Measurements from ENCODE around the gene PDGFD.

PDGFD gene

DNA sequence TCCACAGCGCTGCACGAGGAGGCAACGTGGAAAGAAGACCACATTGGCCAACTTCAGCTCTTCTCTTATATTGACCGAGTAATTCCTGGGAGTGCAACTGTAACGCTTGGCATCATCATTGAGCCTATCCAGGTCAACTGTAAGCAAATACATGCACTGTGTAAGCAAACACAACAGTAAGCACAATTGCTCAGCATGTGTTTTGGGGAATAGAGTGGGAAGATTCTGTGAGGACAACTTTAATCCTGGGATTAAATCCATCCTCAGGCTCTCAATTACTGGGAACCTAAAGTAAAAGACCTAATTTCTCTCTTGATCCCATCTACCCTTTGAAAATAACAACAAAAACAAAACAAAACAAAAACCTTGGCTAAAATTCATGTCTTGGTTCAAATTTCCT lies 237.0 kb downstream of the PDGFD start:
- no peak overlapping the region for H3K4me3 ChIP-seq (ENCODE audit: low read length)
- no peaks in the 10 kb centered on the region for H3K27me3 ChIP-seq (ENCODE audit: control insufficient read depth, insufficient read depth, low read length)
- no peak overlapping the region for H3K27ac ChIP-seq (ENCODE audit: low read length)
- no CpG with 5 or more reads among the region's 5 CpGs for WGBS (ENCODE audit: insufficient coverage, insufficient read length)
- H3K4me1 ChIP-seq (ENCODE audit: control insufficient read depth, insufficient read depth, low read length), result no peaks in the 10 kb centered on the region
- DNase-seq (ENCODE audit: low read depth, low spot score), result no peak
- H3K9me3 ChIP-seq (ENCODE audit: control insufficient read depth, insufficient read depth, low read length), result no peaks in the 10 kb centered on the region
- H3K36me3 ChIP-seq (ENCODE audit: control insufficient read depth, insufficient read depth, low read length), result no peaks in the 10 kb centered on the region

DNA sequence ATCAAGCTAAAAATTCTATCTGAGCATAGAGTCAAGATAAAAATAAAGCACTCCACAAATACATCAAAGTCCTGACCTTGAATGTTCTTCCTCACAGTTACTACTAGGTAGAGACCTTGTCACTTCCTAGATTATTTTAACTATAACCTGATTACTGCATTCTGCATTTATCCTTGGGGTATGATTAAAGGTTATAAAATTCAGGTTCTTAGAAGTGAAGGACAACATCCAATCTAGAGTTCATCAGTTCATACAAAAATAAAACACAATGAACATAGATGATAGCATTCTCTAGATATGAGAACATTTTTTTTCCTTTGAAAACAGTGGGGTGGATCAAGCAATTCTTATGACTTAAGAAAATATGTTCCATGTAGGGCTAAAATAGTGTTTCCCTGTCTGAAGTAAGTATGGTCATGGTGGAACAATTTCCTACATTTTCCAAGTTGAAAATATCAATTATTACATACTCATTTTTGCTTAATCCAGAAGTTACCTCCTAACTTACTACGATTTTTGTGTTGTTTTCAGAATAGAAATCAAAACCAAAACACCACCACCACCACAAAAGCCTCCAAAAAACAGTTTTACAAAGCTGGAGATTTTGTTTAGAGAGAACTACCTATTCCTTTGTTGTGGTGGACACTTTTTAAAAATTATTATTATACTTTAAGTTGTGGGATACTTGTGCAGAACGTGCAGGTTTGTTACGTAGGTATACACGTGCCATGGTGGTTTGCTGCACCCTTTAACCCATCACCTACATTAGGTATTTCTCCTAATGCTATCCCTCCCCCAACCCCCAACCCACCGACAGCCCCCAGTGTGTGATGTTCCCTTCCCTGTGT lies 239.6 kb downstream of the PDGFD start:
- H3K27ac ChIP-seq (ENCODE audit: low read length), result no peak overlapping the region
- DNase-seq (ENCODE audit: low read depth, low spot score), result no peak
- H3K9me3 ChIP-seq (ENCODE audit: control insufficient read depth, insufficient read depth, low read length), result no peaks in the 10 kb centered on the region
- WGBS (ENCODE audit: insufficient coverage, insufficient read length), result no CpG with 5 or more reads among the region's 5 CpGs
- H3K27me3 ChIP-seq (ENCODE audit: control insufficient read depth, insufficient read depth, low read length), result no peaks in the 10 kb centered on the region
- no peaks in the 10 kb centered on the region for H3K4me1 ChIP-seq (ENCODE audit: control insufficient read depth, insufficient read depth, low read length)
- H3K4me3 ChIP-seq (ENCODE audit: low read length), result no peak overlapping the region
- H3K36me3 ChIP-seq (ENCODE audit: control insufficient read depth, insufficient read depth, low read length), result no peaks in the 10 kb centered on the region

DNA sequence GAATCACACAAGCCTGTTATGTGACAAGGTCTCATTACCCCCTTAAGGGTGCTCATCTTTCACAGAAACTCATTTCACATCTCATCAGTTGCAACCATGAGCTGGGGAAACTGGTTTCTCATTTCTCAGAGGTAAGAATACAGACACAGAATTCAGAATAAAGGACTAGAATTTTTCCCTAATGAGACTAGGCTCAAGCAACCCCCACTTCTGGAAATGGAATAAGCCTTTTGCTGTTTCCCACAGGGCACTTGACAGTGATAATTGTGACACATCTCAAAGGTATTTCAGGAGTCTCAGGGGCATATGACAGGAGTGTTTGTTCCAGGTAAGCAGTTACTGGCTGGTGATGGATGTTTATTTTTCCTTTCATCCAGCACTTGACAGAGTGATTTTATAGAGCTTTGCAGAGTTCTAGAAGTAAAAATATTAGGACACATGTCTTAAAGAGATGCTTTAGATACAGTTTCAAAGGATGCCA lies 240.5 kb downstream of the PDGFD start:
- H3K36me3 ChIP-seq (ENCODE audit: control insufficient read depth, insufficient read depth, low read length), result no peaks in the 10 kb centered on the region
- no peaks in the 10 kb centered on the region for H3K27me3 ChIP-seq (ENCODE audit: control insufficient read depth, insufficient read depth, low read length)
- H3K4me1 ChIP-seq (ENCODE audit: control insufficient read depth, insufficient read depth, low read length), result no peaks in the 10 kb centered on the region
- no peak overlapping the region for H3K4me3 ChIP-seq (ENCODE audit: low read length)
- H3K9me3 ChIP-seq (ENCODE audit: control insufficient read depth, insufficient read depth, low read length), result no peaks in the 10 kb centered on the region
- DNase-seq (ENCODE audit: low read depth, low spot score), result no peak
- no peak overlapping the region for H3K27ac ChIP-seq (ENCODE audit: low read length)

DNA sequence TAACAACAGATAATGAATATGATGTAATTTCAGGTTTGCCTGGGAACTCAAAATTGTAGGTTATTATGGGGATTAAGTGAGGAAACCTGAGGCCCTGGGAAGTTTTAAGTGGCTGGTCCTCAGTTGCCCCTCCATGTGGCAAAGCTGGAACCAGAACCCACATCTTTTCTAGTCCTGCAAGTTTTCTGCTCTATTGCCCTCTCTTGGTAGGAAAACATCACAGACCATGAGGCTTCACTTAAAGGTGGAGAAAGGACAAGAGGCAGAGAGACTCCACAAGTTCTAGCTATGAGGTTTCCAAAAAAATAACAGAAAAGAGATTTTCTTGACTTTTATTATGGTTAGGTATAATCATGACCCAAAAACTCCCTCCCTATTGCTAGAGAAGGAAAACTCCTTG lies 243.0 kb downstream of the PDGFD start:
- H3K36me3 ChIP-seq (ENCODE audit: control insufficient read depth, insufficient read depth, low read length), result no peaks in the 10 kb centered on the region
- no peak overlapping the region for H3K4me3 ChIP-seq (ENCODE audit: low read length)
- no peaks in the 10 kb centered on the region for H3K4me1 ChIP-seq (ENCODE audit: control insufficient read depth, insufficient read depth, low read length)
- H3K9me3 ChIP-seq (ENCODE audit: control insufficient read depth, insufficient read depth, low read length), result no peaks in the 10 kb centered on the region
- no peak for DNase-seq (ENCODE audit: low read depth, low spot score)
- H3K27me3 ChIP-seq (ENCODE audit: control insufficient read depth, insufficient read depth, low read length), result no peaks in the 10 kb centered on the region
- H3K27ac ChIP-seq (ENCODE audit: low read length), result no peak overlapping the region

DNA sequence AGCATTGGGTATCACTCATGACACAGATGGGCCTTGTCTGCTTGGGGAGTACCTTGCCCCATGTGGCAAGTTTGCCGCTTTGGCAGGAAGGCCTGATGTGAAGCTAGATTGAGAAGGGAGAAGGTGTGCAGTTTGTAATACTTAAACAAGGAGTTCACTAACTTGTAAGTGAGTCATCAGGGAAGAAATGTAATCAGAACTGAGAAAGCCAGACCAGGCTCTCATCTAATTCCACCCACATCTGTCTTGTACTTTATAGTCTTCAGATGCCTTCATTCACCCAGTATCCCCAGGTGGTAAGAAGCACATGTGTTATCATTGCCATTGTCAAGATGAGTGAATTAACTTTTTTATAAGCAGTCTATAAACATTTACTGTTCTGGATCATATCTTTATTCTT lies 243.5 kb downstream of the PDGFD start:
- WGBS (ENCODE audit: insufficient coverage, insufficient read length), result no CpG with 5 or more reads among the region's 1 CpG

DNA sequence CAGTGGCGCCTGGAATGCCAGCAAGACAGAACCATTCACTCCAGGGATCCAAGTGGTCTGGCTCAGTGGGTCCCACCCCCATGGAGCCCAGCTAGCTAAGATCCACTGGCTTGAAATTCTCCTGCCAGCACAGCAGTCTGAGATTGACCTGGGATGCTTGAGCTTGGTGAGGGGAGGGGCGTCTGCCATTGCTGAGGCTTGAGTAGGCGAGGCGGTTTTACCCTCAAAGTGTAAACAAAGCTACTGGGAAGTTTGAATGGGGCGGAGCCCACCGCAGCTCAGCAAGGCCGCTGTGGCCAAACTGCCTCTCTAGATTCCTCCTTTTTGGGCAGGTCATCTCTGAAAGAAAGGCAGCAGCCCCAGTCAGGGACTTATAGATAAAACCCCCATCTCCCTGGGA lies 253.2 kb downstream of the PDGFD start:
- Histone ChIP-seq H3K36me3 (ENCODE audit: control insufficient read depth, insufficient read depth, low read length) (no peaks in the 10 kb centered on the region), H3K27me3 (ENCODE audit: control insufficient read depth, insufficient read depth, low read length) (no peaks in the 10 kb centered on the region), H3K4me3 (ENCODE audit: low read length) (no peak overlapping the region), H3K27ac (ENCODE audit: low read length) (no peak overlapping the region), H3K9me3 (ENCODE audit: control insufficient read depth, insufficient read depth, low read length) (no peaks in the 10 kb centered on the region), H3K4me1 (ENCODE audit: control insufficient read depth, insufficient read depth, low read length) (no peaks in the 10 kb centered on the region)
- DNase-seq (ENCODE audit: low read depth, low spot score), result no peak
- WGBS (ENCODE audit: insufficient coverage, insufficient read length), result no CpG with 5 or more reads among the region's 7 CpGs

More for the DNA sequence above, 243.5 kb downstream of the PDGFD start:
- no peaks in the 10 kb centered on the region for H3K36me3 ChIP-seq (ENCODE audit: control insufficient read depth, insufficient read depth, low read length)
- no peak overlapping the region for H3K27ac ChIP-seq (ENCODE audit: low read length)
- no peak for DNase-seq (ENCODE audit: low read depth, low spot score)
- H3K27me3 ChIP-seq (ENCODE audit: control insufficient read depth, insufficient read depth, low read length), result no peaks in the 10 kb centered on the region
- H3K9me3 ChIP-seq (ENCODE audit: control insufficient read depth, insufficient read depth, low read length), result no peaks in the 10 kb centered on the region
- no peaks in the 10 kb centered on the region for H3K4me1 ChIP-seq (ENCODE audit: control insufficient read depth, insufficient read depth, low read length)
- H3K4me3 ChIP-seq (ENCODE audit: low read length), result no peak overlapping the region

DNA sequence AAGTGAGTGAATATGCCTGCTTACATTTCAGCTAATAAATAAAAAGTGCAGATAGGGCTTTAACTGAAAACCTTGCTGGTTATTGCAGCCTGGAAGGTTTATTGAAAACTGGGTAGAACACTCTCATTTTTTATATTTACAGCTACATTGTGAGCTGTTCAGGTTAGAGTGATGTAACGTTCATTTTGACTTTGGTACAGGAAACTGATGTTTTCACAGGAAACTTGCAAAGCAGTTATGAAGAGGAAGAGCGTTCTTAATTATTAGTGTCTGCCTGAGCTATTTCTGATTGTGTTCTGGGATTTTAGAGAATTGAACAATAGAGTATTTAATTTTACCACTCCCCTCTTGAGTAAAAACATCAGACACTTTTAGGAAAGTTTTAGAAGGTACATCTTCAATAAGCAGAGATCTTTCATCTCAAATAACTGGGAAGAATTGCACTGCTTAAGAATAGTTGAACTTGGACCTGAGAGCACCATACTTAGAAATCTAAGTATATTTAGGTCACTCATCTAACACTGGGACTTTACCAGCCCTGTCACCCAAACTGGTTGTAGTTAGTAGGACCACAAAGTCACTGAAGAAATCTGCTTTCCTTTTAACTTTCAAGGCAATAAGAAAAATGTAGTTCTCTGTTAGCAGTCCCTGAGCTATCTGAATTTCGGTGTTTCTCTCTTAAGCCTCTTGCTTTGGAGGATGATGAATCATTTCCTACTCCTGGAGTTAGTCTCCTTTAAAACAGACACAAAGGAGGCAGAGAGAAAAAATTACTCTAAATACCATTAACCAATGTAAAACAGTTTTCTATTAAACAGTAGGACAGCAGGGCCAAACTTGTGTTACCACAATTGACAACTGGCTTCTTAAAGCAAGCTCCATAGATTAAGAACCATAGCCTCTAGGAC lies 256.1 kb downstream of the PDGFD start:
- no peaks in the 10 kb centered on the region for H3K36me3 ChIP-seq (ENCODE audit: control insufficient read depth, insufficient read depth, low read length)
- H3K4me3 ChIP-seq (ENCODE audit: low read length), result no peak overlapping the region
- DNase-seq (ENCODE audit: low read depth, low spot score), result no peak
- no peaks in the 10 kb centered on the region for H3K27me3 ChIP-seq (ENCODE audit: control insufficient read depth, insufficient read depth, low read length)
- no peaks in the 10 kb centered on the region for H3K9me3 ChIP-seq (ENCODE audit: control insufficient read depth, insufficient read depth, low read length)
- no CpG with 5 or more reads among the region's 3 CpGs for WGBS (ENCODE audit: insufficient coverage, insufficient read length)
- no peaks in the 10 kb centered on the region for H3K4me1 ChIP-seq (ENCODE audit: control insufficient read depth, insufficient read depth, low read length)
- no peak overlapping the region for H3K27ac ChIP-seq (ENCODE audit: low read length)

DNA sequence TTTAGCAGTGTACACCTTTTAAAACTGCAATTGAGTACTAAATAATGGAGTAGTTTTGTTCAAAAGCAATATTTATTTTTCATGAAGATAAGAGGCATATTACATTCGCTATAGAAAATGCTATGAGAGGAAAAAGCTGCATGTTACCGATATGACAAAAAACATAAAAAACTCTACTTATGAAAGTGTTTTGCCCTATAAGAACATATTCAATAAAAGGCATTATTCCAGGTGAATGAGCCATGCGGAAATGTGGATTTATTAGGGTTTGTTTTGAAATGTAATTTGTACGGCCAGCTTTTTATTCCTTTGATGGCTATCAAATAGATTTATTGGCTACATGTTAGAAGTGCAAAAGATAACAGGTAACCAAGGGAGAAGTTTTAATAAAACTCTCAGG lies 256.8 kb downstream of the PDGFD start:
- Histone ChIP-seq H3K27ac (ENCODE audit: low read length) (no peak overlapping the region), H3K9me3 (ENCODE audit: control insufficient read depth, insufficient read depth, low read length) (no peaks in the 10 kb centered on the region), H3K4me3 (ENCODE audit: low read length) (no peak overlapping the region), H3K36me3 (ENCODE audit: control insufficient read depth, insufficient read depth, low read length) (no peaks in the 10 kb centered on the region), H3K4me1 (ENCODE audit: control insufficient read depth, insufficient read depth, low read length) (no peaks in the 10 kb centered on the region), H3K27me3 (ENCODE audit: control insufficient read depth, insufficient read depth, low read length) (no peaks in the 10 kb centered on the region)
- no peak for DNase-seq (ENCODE audit: low read depth, low spot score)
- no CpG with 5 or more reads among the region's 4 CpGs for WGBS (ENCODE audit: insufficient coverage, insufficient read length)

DNA sequence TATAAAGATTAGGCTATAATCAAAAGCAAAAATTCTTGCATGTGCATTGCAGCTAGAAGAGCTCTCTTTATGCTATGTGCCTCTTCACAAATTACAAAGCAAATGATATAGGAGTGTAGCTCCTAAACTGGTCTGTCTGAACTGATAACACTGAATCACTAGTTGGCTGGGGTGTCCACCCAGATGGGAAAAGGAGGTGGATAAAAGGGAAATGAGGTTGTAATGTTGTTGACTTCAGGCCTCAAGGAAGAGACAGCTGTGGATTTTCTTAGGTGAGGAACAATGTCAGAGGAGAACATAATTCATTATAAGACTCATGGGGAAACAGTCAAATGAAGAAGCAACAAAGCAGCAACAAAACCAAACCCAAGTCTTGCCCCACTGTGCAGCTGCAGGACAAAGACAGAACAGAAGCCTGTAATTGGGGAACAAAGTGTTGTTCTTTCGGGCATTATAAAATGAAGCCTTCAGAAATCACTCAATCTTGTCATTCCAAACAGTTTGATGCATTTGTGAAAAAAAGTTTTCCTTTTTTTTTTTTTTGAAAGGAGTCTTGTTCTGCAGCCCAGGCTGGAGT lies 257.6 kb downstream of the PDGFD start:
- H3K9me3 ChIP-seq (ENCODE audit: control insufficient read depth, insufficient read depth, low read length), result no peaks in the 10 kb centered on the region
- no peak overlapping the region for H3K27ac ChIP-seq (ENCODE audit: low read length)
- no peaks in the 10 kb centered on the region for H3K4me1 ChIP-seq (ENCODE audit: control insufficient read depth, insufficient read depth, low read length)
- no peaks in the 10 kb centered on the region for H3K27me3 ChIP-seq (ENCODE audit: control insufficient read depth, insufficient read depth, low read length)
- no peaks in the 10 kb centered on the region for H3K36me3 ChIP-seq (ENCODE audit: control insufficient read depth, insufficient read depth, low read length)
- H3K4me3 ChIP-seq (ENCODE audit: low read length), result no peak overlapping the region
- WGBS (ENCODE audit: insufficient coverage, insufficient read length), result no CpG with 5 or more reads among the region's 1 CpG
- no peak for DNase-seq (ENCODE audit: low read depth, low spot score)

DNA sequence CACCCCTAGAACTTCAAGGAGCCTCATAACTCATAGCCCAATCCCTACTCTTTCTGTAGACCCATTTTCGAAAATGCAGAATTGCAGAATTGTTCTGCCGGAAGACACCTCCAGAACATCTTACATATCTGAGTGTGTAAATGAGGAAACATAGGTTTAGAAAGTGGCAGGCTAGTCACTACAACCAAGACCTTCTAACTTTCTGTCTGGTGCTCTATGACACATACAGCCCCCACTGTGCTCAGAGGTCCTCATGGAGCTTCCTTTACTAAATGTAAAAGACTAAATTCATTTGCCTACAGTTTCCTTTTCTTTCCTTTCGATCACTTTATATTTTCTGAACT lies 259.7 kb downstream of the PDGFD start:
- no CpG with 5 or more reads among the region's 3 CpGs for WGBS (ENCODE audit: insufficient coverage, insufficient read length)
- no peaks in the 10 kb centered on the region for H3K27me3 ChIP-seq (ENCODE audit: control insufficient read depth, insufficient read depth, low read length)
- H3K4me3 ChIP-seq (ENCODE audit: low read length), result no peak overlapping the region
- H3K9me3 ChIP-seq (ENCODE audit: control insufficient read depth, insufficient read depth, low read length), result no peaks in the 10 kb centered on the region
- DNase-seq (ENCODE audit: low read depth, low spot score), result no peak
- no peaks in the 10 kb centered on the region for H3K36me3 ChIP-seq (ENCODE audit: control insufficient read depth, insufficient read depth, low read length)
- no peaks in the 10 kb centered on the region for H3K4me1 ChIP-seq (ENCODE audit: control insufficient read depth, insufficient read depth, low read length)
- H3K27ac ChIP-seq (ENCODE audit: low read length), result no peak overlapping the region

Measured in iPS DF 6.9 (cell line).